Thymus (tissue), 11 donors: ENCODE measurements around the gene SPIN1. TPM values are rescaled to one million over a fixed set of nuclear protein-coding genes. Genes with fewer than 3 reads are reported as not detected.
A peak's percentile ranks its signal among the peaks of the same experiment; 100 is the strongest.

Experiments
- DNase-seq, 9 donors: peaks; one replicate each; pipeline ENCODE4 v3.0.0-alpha.2; 2013; ENCODE audit warnings: low spot score in 9 of 9, low read depth in 6 of 9, missing footprints in 1 of 9
- H3K27ac ChIP-seq, 2 donors: one replicate each; pipeline ENCODE4 v1.5.1; 2013; ENCODE audit warnings: control low read depth in 1 of 2, low read depth in 1 of 2, low read length in 1 of 2, mild to moderate bottlenecking in 1 of 2, moderate library complexity in 1 of 2
- H3K27me3 ChIP-seq, 2 donors: one replicate each; pipeline ENCODE4 v1.5.1; 2013; ENCODE audit warnings: low read length in 1 of 2; ENCODE audit not compliant: control insufficient read depth in 2 of 2, insufficient read depth in 1 of 2
- H3K36me3 ChIP-seq, 2 donors: one replicate each; pipeline ENCODE4 v1.5.1; 2013; ENCODE audit warnings: low read length in 1 of 2, mild to moderate bottlenecking in 1 of 2, moderate library complexity in 1 of 2; ENCODE audit not compliant: control insufficient read depth in 2 of 2, insufficient read depth in 2 of 2
- H3K4me1 ChIP-seq, 2 donors: one replicate each; pipeline ENCODE4 v1.5.1; 2013; ENCODE audit warnings: low read length in 2 of 2; ENCODE audit not compliant: control insufficient read depth in 2 of 2, insufficient read depth in 2 of 2
- H3K4me3 ChIP-seq, 2 donors: one replicate each; pipeline ENCODE4 v1.5.1; 2013; ENCODE audit warnings: low read length in 2 of 2, control low read depth in 1 of 2, mild to moderate bottlenecking in 1 of 2
- H3K9me3 ChIP-seq, 2 donors: one replicate each; pipeline ENCODE4 v1.5.1; 2013; ENCODE audit warnings: low read length in 1 of 2, mild to moderate bottlenecking in 1 of 2; ENCODE audit not compliant: control insufficient read depth in 2 of 2, insufficient read depth in 1 of 2
- WGBS: extraction: QIAGEN DNeasy Blood & Tissue Kit; methylation state at CpG from one replicate; pipeline ENCODE4 v1.1.7; 2013; 5-methylcytosine and 5-hydroxymethylcytosine counted together
- polyA plus RNA-seq: library from polyadenylated mRNA; stranded (reverse); fragments of 200-250 nt; gene quantifications from one replicate; pipeline ENCODE4 v1.2.3, GENCODE V29; 2013
- total RNA-seq: library from RNA; stranded (reverse); fragments of 120-200 nt; gene quantifications from one replicate; pipeline ENCODE4 v1.2.4, GENCODE V29; 2013
- donor health status: healthy.

The SPIN1 gene
- total and polyA plus RNA-seq, 2 donors: 36.9 to 41.0 TPM

DNA sequence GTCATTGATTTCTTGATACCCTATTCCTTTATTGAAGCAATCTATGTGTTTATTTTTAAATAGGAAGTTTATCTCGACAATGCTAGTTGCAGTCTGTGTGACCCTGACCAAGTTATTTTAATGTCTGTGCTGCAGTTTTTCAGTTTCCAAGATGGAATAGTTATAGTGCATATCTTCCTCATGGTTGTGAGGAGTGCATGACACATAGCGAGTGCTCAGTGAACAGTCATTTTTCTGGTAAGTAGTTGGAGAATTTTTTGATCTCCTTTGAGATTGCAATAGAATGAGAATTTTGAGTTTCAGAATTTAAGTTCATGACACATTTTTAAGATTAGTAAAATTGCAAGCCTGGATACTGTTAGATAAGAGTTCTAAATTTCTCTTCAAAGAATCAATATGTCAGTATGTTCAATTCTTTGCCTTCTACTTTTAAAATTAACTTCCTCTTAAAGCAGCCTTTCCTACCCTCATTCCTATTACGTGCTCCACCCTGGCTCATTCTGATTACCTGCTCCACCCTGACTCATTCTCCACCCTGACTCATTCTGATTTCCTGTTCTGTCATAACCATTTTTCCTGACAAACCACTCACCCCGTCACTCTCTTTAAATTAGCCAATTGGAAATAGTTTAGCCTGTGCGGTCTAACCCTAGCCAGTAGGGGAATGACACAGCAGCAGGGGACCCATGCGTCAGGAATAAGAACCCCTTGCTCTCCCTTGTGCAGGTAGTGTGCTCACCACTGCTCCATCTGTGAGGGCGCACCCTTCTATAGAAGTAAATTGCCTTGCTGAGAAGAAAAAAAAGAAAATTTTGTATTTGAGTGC lies 30.7 kb downstream of the SPIN1 start:
- Histone ChIP-seq H3K27ac (no peak overlapping the region), H3K4me1 (no peaks in the 10 kb centered on the region), H3K27me3 (no peaks in the 10 kb centered on the region), H3K9me3 (peaks cover 7 to 13% of the 10 kb centered on the region in 2 donors), H3K4me3 (no peak overlapping the region), H3K36me3 (peaks cover 14 to 17% of the 10 kb centered on the region in 2 donors)
- DNase-seq: no peak
- 97% methylated on average over 7 of the region's 7 CpGs for WGBS

DNA sequence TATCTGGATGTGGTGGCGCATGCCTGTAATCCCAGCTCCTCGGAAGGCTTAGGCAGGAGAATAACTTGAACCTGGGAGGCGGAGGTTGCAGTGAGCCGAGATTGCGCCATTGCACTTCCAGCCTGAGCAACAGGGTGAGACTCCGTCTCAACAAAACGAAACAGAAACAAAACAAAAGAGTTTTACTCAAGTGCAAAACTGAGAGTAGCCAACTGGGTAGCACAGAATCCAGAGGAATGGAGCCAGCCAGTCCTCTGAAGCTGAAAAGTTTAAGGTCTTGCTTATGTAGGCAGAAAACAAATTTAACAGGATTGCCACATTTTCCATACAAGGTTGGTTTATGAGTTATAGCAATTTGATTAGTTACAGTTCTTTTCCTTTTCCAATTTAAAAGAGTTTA lies 32.0 kb downstream of the SPIN1 start:
- DNase-seq: no peak
- WGBS: 98% methylated on average over 7 of the region's 7 CpGs
- H3K9me3 ChIP-seq: peaks cover 7% of the 10 kb centered on the region in 2 donors
- no peaks in the 10 kb centered on the region for H3K27me3 ChIP-seq
- no peak overlapping the region for H3K27ac ChIP-seq
- H3K4me1 ChIP-seq: no peaks in the 10 kb centered on the region
- H3K4me3 ChIP-seq: no peak overlapping the region
- peaks cover 12 to 14% of the 10 kb centered on the region in 2 donors for H3K36me3 ChIP-seq

GRCh38 chr9:88421348-88421747 lies 33.1 kb downstream of the SPIN1 start:
- Histone ChIP-seq H3K36me3 (peaks cover 12 to 16% of the 10 kb centered on the region in 2 donors), H3K27me3 (no peaks in the 10 kb centered on the region), H3K9me3 (peaks cover 7% of the 10 kb centered on the region in 2 donors), H3K4me1 (no peaks in the 10 kb centered on the region), H3K27ac (no peak overlapping the region), H3K4me3 (no peak overlapping the region)
- 98% methylated on average over 5 of the region's 5 CpGs for WGBS
- no peak for DNase-seq

DNA sequence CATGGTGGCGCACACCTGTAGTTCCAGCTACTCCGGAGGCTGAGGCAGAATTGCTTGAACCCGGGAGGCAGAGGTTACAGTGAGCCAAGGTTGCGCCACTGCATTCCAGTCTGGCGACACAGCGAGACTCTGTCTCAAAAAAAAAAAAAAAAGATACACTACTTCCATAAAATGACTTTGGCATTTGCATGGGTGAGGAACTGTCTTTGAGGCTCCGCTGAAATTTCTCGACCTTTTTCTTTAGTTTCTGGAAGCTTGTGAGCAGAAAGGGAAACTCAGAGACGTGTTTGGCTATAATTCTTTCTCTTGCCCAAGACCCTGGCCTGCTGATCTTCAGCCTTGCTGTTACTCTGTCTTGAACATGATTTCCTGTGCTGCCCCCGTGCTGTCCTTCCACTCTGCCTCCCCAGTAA lies 37.3 kb downstream of the SPIN1 start:
- DNase-seq: no peak
- 89% methylated on average over 10 of the region's 10 CpGs for WGBS
- Histone ChIP-seq H3K36me3 (peaks cover 17 to 18% of the 10 kb centered on the region in 2 donors), H3K9me3 (no peaks in the 10 kb centered on the region), H3K4me1 (no peaks in the 10 kb centered on the region), H3K4me3 (no peak overlapping the region), H3K27me3 (no peaks in the 10 kb centered on the region), H3K27ac (no peak overlapping the region)

DNA sequence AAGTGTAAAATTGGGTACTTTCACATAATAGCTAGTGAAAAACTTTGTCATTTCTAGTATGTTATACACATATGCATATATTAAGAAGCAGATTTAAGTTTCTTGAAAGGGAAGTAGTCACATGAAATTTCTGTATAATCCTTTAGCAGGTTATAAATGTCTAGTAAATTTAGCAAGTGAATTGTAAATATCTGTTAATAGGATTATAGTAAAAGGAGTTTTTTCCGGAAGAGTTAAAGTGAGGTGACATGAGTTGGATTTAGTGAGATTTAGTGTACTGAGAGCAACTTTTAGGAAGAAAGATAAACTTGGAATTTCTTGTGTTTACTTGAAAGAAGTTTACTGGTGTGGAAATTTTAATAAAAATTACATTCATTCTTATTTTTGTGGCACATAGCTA lies 38.4 kb downstream of the SPIN1 start:
- H3K4me3 ChIP-seq: no peak overlapping the region
- H3K36me3 ChIP-seq: peaks cover 14 to 19% of the 10 kb centered on the region in 2 donors
- H3K27ac ChIP-seq: no peak overlapping the region
- no peaks in the 10 kb centered on the region for H3K4me1 ChIP-seq
- H3K9me3 ChIP-seq: no peaks in the 10 kb centered on the region
- no peaks in the 10 kb centered on the region for H3K27me3 ChIP-seq
- no peak for DNase-seq
- WGBS: 99% methylated on average over 1 of the region's 1 CpG

DNA sequence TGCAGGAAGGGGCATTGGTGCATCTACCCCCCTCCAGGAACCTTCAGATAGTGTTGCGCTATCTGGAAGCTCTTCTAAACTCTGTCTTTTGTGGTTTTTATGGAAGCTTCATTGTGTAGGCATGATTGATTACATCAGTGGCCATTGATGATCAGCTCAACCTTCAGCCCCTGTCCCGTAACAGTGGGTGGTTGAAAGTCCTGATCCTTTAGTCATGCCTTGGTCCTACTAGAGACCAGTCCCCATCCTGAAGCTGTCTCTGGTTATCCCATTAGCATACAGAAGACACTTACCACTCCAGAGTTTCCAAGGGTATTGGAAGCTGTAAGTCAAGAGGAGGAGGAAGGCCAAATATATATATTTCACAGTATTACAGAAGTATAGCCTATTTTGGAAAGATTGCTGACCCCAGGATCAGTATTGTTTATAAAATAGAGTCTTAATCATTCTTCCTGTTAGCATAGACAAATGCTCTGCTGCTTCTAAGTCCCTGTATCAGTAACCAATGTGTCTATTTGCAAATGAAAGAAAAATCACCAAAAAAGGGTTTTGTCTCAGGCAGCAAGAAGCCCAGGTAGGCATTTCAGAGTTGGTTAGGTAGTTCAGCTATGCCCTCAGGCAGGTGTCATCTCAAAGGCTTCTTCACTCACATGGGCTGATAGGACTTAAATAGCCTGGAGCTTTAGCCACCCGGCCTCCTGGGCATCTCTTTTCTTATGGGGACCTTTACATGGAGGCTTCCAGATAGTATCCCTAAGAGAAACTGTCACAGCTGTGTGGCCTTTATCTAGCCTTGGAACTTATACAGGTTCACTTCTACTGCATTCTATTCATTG lies 41.6 kb downstream of the SPIN1 start:
- WGBS: 98% methylated on average over 3 of the region's 3 CpGs
- no peaks in the 10 kb centered on the region for H3K4me1 ChIP-seq
- no peaks in the 10 kb centered on the region for H3K9me3 ChIP-seq
- H3K4me3 ChIP-seq: no peak overlapping the region
- H3K27me3 ChIP-seq: no peaks in the 10 kb centered on the region
- H3K27ac ChIP-seq: no peak overlapping the region
- no peak for DNase-seq
- peaks cover 28 to 42% of the 10 kb centered on the region in 2 donors for H3K36me3 ChIP-seq

DNA sequence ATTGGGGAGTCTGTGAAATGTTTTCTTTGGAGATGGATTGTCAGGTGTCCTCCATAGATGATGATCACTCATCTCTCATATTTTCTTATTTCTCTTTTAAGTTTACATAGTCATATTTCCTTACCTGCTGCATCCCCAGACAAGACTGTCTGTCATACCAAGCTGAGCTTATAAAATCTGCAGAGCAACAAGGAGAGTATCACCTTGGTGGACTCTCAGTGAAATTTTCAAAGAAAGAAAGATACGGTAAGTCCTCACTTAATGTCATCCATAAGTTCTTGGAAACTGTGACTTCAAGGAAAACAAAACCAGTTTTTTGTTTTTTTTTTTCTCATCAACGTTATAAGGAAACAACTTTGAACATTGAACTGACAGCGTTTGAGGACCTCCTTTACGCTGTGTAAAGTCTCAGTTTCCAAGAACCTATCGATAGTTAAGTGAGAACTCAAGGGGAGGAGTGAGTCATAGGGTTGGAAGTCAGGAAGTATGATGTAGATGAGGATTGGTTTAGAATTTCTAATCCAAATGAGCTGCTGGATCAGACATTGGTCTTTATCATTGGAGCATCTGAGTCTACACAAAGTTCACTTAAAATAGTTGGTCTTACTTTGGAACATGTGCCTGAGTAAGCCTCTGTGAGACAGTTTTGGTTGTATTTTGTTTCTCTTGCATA lies 45.5 kb downstream of the SPIN1 start:
- Histone ChIP-seq H3K27ac (no peak overlapping the region), H3K36me3 (peaks cover 34 to 40% of the 10 kb centered on the region in 2 donors), H3K9me3 (no peaks in the 10 kb centered on the region), H3K4me1 (peaks cover 0 to under 1% of the 10 kb centered on the region in 2 donors), H3K4me3 (no peak overlapping the region), H3K27me3 (no peaks in the 10 kb centered on the region)
- 95% methylated on average over 5 of the region's 5 CpGs for WGBS
- no peak for DNase-seq

DNA sequence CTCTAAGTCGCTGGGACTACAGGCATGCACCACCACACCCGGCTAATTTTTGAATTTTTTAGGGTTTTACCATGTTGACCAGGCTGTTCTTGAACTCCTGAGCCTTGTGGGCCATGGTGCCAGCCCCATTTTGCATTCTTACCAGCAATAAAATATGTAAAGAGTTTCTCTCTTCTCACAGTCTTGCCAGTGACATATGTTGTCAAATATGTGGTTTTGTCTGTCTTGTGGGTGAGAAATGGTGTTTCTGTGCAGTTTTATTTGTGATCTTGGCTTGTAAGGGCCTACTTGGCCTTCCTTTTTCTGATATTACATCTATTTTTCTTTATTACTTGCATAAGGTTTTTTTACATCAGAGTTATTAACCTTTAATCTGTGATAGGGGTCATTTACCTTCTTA lies 47.1 kb downstream of the SPIN1 start:
- Histone ChIP-seq H3K9me3 (no peaks in the 10 kb centered on the region), H3K36me3 (peaks cover 26% of the 10 kb centered on the region in 2 donors), H3K27me3 (no peaks in the 10 kb centered on the region), H3K27ac (peak overlapping the region in 1 of 2 donors; percentile 7), H3K4me1 (peaks cover 0 to 3% of the 10 kb centered on the region in 2 donors), H3K4me3 (no peak overlapping the region)
- WGBS: 98% methylated on average over 2 of the region's 2 CpGs
- no peak for DNase-seq
